Raji (cell line): ENCODE results near the gene CITED1.

Experiments
- POLR2A ChIP-seq: IDR thresholded peaks from 2 replicates; pipeline ENCODE4 v1.6.1; 2011; ENCODE audit warnings: low read depth, low read length, control low read depth; ENCODE audit not compliant: insufficient read depth

The CITED1 gene

GRCh38 chrX:72296991-72297390 is 8.7 kb downstream of the CITED1 start:
- TF ChIP-seq POLR2A = no peak

GRCh38 chrX:72295745-72296144 is 10.0 kb downstream of the CITED1 start:
- TF ChIP-seq POLR2A = no peak

- no peak for TF ChIP-seq POLR2A
Observed at GRCh38 chrX:72294497-72294896, 11.2 kb downstream of the CITED1 start.

GRCh38 chrX:72282302-72282701 is 23.4 kb downstream of the CITED1 start:
- TF ChIP-seq POLR2A = no peak

GRCh38 chrX:72280321-72280845 is 25.3 kb downstream of the CITED1 start:
- TF ChIP-seq POLR2A = no peak

GRCh38 chrX:72276478-72276953 is 29.2 kb downstream of the CITED1 start:
- no peak for TF ChIP-seq POLR2A

- TF ChIP-seq POLR2A = no peak
Observed at GRCh38 chrX:72274526-72274925, 31.2 kb downstream of the CITED1 start.

- no peak for TF ChIP-seq POLR2A
Observed at GRCh38 chrX:72273718-72274117, 32.0 kb downstream of the CITED1 start.

GRCh38 chrX:72272868-72273267 is 32.8 kb downstream of the CITED1 start:
- no peak for TF ChIP-seq POLR2A

- TF ChIP-seq POLR2A = no peak
Observed at GRCh38 chrX:72271812-72272211, 33.9 kb downstream of the CITED1 start.

- TF ChIP-seq POLR2A = no peak
Observed at GRCh38 chrX:72271091-72271788, 34.5 kb downstream of the CITED1 start.

GRCh38 chrX:72270316-72270866 is 35.3 kb downstream of the CITED1 start:
- no peak for TF ChIP-seq POLR2A

GRCh38 chrX:72269671-72270251 is 36.0 kb downstream of the CITED1 start:
- no peak for TF ChIP-seq POLR2A

- no peak for TF ChIP-seq POLR2A
Observed at GRCh38 chrX:72268597-72269365, 36.9 kb downstream of the CITED1 start.

- no peak for TF ChIP-seq POLR2A
Observed at GRCh38 chrX:72265263-72265662, 40.5 kb downstream of the CITED1 start.
